ENCODE results near the gene AP2B1. TPM values are rescaled to one million over a fixed set of nuclear protein-coding genes. Genes with fewer than 3 reads are reported as not detected.

Gene AP2B1
- total RNA-seq = 57.2 and 58.9 TPM in 2 replicates

DNA sequence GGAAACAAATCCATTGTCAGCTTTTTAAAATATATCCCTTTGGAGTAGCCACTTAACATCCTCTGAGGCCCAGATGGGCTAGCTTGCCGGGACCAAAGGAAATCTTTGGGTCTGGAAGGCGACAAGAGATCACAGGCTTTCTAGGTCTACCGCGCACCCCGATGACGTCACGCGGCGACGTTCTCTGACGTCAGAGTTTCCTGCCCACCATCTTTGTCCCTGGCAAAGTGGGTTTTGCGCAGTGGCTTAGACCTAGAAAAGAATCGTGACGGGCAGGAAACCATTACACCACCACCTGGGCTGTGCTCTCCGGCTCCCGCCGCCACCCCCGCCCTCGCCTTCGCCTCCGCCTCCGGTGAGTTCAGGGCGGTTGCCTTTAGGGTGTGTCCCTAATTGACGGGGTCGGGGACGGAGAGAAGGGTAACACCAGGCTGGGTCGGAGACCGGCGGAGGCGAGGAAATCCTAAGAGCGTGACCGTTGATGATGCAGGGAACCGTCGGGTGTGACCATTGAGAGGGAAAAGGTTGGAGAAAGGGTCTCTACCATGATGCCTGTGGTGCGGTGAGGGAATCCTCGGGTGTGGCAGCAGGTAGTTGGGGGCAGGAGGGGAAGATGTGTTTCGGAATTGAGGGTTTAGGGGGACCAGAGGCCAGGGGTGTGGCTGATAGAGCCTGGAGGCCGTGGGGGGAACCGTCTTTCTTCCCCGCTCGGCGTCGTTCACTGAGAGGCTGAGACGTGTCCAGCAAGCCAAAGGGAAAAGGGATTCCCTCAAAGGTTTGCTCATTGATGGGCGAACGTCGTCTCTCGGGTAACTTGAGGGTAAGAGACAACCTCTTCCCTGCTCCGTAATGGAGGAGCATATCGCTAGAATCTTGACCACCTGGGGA lies at the start of gene AP2B1:
Gene AP2B1, plus strand, starts transcription at position 249 of the 888 bp plus-strand sequence. CDS start 6,709 bp downstream, outside the sequence.

DNA sequence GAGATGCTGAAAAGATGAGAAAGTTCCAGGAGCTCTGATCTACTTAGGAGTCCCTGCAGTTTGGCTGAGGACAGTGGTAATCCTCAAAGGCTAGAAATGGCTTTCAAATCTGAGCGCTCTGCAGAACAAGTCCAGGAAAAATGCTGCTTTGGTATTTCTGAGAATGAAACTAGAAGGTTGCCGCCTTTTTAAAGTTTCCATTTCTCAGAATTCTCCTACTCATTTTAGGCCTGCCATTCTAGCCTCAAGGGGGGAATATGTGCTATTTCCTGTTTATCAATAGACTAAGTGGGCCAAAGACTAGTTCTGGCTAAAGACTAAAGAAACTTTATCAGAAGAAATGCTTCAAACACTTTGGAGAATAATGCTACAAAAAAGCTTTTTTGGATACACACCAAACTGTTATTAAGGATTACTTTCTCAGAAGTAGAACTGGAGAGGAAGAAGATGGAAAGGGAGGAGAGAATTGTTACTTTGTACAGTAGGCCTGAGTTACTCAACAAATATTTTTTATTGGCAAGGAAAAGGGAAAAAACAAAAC lies 49.5 kb upstream of the AP2B1 start, which contains the start of gene SLFN12L:
Gene SLFN12L, minus strand, starts transcription at position 78 of the 541 bp plus-strand sequence. CDS start 15,314 bp downstream, outside the sequence.

DNA sequence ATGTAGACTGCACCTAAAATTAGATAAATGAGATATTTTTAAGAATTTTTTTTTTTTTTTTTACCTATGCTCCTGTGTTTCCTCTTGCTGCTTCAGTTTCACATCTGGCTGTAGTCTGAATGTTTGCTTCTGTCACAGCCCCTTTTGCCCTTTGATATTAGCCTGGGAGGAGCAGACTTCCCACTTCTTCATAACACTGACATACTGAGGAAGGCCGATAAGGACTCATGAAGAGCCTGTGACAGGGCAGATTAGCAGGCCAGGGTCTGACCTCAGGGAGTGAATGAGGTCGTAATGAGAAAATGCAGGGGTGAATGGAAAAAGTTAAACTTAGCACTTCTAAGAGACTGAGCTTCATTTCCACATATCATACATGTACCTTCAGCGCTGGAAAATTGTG lies 26.4 kb upstream of the AP2B1 start, which contains the start of gene SLFN14:
Gene SLFN14, minus strand, starts transcription at position 117 of the 400 bp plus-strand sequence. CDS start 2,757 bp downstream, outside the sequence.

DNA sequence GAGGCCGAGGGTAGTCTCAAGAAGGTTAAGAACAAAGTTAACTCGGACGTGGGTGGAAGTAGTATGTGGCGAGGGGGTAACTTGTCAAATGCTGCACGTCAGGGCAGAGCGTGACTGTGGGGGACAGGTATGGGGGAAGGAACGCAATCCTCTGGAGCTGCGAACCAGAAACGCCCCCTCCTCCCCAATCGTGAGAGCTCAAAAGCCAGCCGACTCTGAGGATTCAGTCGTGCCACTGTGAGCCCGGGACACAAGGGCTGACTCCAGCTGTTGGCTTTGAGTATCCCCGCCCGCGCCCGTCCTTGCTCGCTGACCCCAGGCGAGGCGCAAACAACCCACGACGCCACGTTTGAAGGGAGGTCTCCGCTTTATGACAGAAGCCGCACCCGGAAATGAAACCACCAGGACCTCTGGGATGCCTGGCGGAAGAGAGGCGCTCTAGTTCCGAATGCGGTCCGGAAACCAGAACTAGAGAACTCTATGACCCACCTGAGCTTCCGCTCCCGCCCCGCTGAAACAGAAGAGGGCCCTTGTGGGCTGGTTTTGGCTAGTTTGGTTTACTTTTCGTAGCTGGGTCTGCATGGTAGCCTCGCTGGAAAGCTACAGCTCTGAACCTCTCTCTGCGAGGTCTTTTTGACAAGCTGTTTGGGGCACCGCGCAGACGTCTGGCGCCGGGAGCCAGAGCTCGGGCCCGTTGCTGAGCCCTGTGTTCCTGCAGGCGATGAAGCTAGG lies 8.8 kb upstream of the AP2B1 start, which contains the start of gene PEX12:
Gene PEX12, minus strand, starts transcription at position 375 of the 732 bp plus-strand sequence. CDS start 550 bp downstream, outside the sequence.

DNA sequence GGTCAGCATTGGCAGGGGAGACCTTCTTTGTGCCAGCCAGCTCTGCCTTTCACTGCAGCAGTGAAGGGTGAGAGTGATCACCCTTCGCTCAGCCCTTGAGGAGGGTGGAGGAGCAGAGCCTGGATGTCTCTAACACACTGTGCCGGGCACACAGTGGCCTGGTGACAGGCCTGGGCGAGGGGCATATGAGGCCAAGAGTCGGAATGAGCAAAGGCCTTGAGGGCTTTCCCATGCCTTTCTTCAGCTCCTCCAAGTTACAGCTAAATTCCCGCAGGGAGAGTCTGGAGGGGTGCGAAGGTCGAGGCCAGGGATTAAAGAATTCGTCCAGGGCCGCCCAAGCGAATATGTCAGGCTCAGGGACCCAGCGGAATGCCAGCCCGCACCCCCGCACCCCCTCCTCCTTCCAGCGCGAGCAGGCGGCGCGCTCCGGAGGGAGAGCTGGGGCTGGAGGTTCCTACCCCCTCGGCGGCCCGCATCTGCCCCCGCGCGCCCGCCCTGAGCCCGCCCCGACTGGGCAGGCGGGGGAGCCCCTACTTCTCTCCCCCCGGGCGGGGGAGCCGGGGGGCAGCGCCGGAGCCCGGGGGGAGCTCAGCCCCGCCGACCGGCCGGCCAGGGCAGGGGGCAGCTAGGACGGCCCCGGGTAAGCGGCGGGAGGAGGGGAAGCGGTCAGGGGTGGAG lies 144.3 kb downstream of the AP2B1 start, which contains the start of gene RASL10B:
Gene RASL10B, plus strand, starts transcription at position 401 of the 678 bp plus-strand sequence. CDS start 3,546 bp downstream, outside the sequence.

DNA sequence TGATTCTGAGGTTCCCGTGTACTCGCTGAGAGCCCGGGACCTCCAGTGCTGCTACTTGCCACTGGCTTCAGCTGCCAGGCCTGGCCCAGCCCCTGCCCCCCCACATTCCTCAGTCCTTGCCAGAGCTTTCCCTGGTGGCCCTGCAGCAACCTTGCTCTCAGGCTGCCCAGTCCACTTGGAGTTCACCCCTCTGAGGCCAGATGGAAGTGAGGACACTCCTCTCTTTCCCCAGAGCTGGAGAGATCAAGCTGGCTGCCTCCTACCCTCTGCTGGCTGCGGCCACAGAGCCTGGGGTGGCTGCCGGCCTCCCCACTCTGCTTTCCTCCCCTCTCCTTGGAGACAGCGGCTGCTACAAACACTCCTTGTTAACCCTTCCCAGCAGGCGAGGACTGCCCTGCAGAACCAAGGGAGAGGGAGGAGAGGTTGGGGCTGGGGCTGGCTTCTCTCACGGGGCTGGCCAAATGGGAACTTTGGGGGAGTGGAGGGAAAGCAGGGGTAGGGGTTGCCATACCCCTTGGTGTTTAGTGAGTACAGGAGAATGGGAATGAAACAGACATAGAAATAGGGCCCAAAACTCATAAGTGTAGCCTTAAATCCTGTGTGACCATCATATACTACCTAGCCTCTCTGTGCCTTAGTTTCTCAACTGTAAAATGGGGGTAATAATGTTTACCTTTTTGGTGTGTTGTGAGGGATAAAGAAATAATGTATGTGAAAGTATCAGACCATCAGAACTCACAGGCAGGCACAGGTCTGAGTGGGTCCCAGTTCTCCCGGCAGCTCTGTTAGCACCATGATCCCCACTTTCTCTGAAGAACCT lies 166.0 kb downstream of the AP2B1 start, which contains the start of gene GAS2L2:
Gene GAS2L2, minus strand, starts transcription at position 295 of the 820 bp plus-strand sequence. CDS start 389 bp downstream, outside the sequence.

DNA sequence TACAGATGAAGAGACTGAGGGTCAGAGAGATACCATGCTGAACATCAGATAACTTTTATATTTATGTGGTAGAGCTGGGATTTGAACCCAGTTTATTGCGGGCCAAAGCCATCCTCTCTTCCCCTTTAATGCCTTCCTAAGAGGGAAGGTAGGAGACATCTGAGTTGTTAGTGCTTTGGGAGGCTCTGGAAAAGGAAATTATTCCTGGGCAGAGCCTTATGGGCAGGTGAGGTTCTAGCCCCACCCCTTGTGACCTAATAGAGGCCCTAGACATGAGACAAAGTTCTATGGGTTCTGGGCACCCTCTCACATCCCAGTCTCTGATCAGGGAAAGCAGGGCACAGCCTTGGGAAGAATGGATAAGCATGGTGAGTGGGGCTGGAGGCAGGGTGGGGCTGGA lies 173.5 kb downstream of the AP2B1 start, which contains the start of gene C17orf50:
Gene C17orf50, plus strand, starts transcription at position 301 of the 400 bp plus-strand sequence. Its CDS starts 55 bp downstream, at position 356.

Other genes starting within 250 kb of the AP2B1 start
- 84.3 and 125 TPM in 2 replicates for gene SLFN11, start 213.7 kb upstream of the AP2B1 start, total RNA-seq
- gene SLFN12, start 154.8 kb upstream of the AP2B1 start, total RNA-seq = 41.2 and 43.1 TPM in 2 replicates
- gene SLFN13, start 138.6 kb upstream of the AP2B1 start, total RNA-seq = 1.4 and 4.8 TPM in 2 replicates
- gene SLFN12L, start 49.6 kb upstream of the AP2B1 start, total RNA-seq = under 0.01 and 0.19 TPM in 2 replicates
- gene SLFN14, start 26.5 kb upstream of the AP2B1 start, total RNA-seq = not detected in 2 replicates
- gene PEX12, start 8.8 kb upstream of the AP2B1 start, total RNA-seq = 4.4 and 5.4 TPM in 2 replicates
- gene RASL10B, start 144.3 kb downstream of the AP2B1 start, total RNA-seq = 1.2 and 3.9 TPM in 2 replicates
- gene GAS2L2, start 165.9 kb downstream of the AP2B1 start, total RNA-seq = 0.28 TPM in 1 of 2 replicates, not detected in the other
- gene C17orf50, start 173.6 kb downstream of the AP2B1 start, total RNA-seq = not detected in 2 replicates
- 0.28 and 0.38 TPM in 2 replicates for gene MMP28, start 208.3 kb downstream of the AP2B1 start, total RNA-seq
- 44.5 and 62.1 TPM in 2 replicates for gene TAF15, start 222.2 kb downstream of the AP2B1 start, total RNA-seq